ENCODE data around the gene MYO3B. TPM values are rescaled to one million over a fixed set of nuclear protein-coding genes. Genes with fewer than 3 reads are reported as not detected.

The MYO3B gene
- polyA plus RNA-seq, 1 donor (not counting 4 experiments of a cell fraction or from before 2014, with no cell fraction given): 4.4 TPM

- no peaks in the 10 kb centered on the region for H4K20me1 ChIP-seq (ENCODE audit: control insufficient read depth, extremely low read depth, insufficient read depth, low read length)
- peaks cover 0 to 2% of the 10 kb centered on the region in 2 experiments for H3K36me3 ChIP-seq (ENCODE audit: control insufficient read depth in 2 of 2, extremely low read depth in 1 of 2, insufficient read depth in 2 of 2, low read length in 2 of 2)
- DNase-seq (ENCODE audit: low read depth, low spot score) (no peak), FAIRE-seq (no peak)
- no peaks in the 10 kb centered on the region for H3K79me2 ChIP-seq (ENCODE audit: control insufficient read depth, insufficient read depth, low read length)
- dilution Hi-C loops (cut with MboI; ENCODE audit: extremely low pct_ligation_motif_present, low sequenced_read_pairs): no loop called here
- H3K4me3 ChIP-seq (ENCODE audit: control insufficient read depth in 2 of 3, extremely low read depth in 1 of 3, insufficient read depth in 2 of 3, low read depth in 1 of 3, low read length in 3 of 3): no peak overlapping the region
- no peak overlapping the region for H3K27ac ChIP-seq (ENCODE audit: control insufficient read depth, insufficient read depth, low read length)
- no peak overlapping the region for H3K4me2 ChIP-seq (ENCODE audit: control insufficient read depth, extremely low read depth, insufficient read depth, low read depth, low read length)
- no peaks in the 10 kb centered on the region for H3K4me1 ChIP-seq (ENCODE audit: control insufficient read depth, extremely low read depth, insufficient read depth, low read length)
- H3K27me3 ChIP-seq (ENCODE audit: control insufficient read depth, extremely low read depth, insufficient read depth, low read length): no peaks in the 10 kb centered on the region
- TF ChIP-seq CTCF (optimal IDR thresholded peaks at IDR 0.05 in 1 of 3, IDR thresholded peaks at IDR 0.05 in 1 of 3, conservative IDR thresholded peaks at IDR 0.05 in 1 of 3; ENCODE audit: extremely low read depth in 1 of 3, insufficient read depth in 2 of 3, low read length in 3 of 3) (no peak), EZH2 (IDR thresholded peaks at IDR 0.05; ENCODE audit: low read length) (no peak)
- H2AFZ ChIP-seq (ENCODE audit: control insufficient read depth, low read length): no peak overlapping the region
- H3K9me1 ChIP-seq (ENCODE audit: control insufficient read depth, extremely low read depth, insufficient read depth, low read length): no peaks in the 10 kb centered on the region
- no peak overlapping the region for H3K9ac ChIP-seq (ENCODE audit: control insufficient read depth, extremely low read depth, insufficient read depth, low read length)
- H3K9me3 ChIP-seq (ENCODE audit: control insufficient read depth, low read depth, low read length): no peaks in the 10 kb centered on the region
Measured at GRCh38 chr2:170215021-170215420, 37.1 kb downstream of the MYO3B start.

GRCh38 chr2:170216428-170216827, 38.5 kb downstream of the MYO3B start:
- no peaks in the 10 kb centered on the region for H4K20me1 ChIP-seq (ENCODE audit: control insufficient read depth, extremely low read depth, insufficient read depth, low read length)
- no peaks in the 10 kb centered on the region for H3K79me2 ChIP-seq (ENCODE audit: control insufficient read depth, insufficient read depth, low read length)
- H2AFZ ChIP-seq (ENCODE audit: control insufficient read depth, low read length): no peak overlapping the region
- H3K27ac ChIP-seq (ENCODE audit: control insufficient read depth, insufficient read depth, low read length): no peak overlapping the region
- no peak for DNase-seq (ENCODE audit: low read depth, low spot score)
- H3K4me2 ChIP-seq (ENCODE audit: control insufficient read depth, extremely low read depth, insufficient read depth, low read depth, low read length): no peak overlapping the region
- peaks cover 2% of the 10 kb centered on the region for H3K4me1 ChIP-seq (ENCODE audit: control insufficient read depth, extremely low read depth, insufficient read depth, low read length)
- no peaks in the 10 kb centered on the region for H3K9me3 ChIP-seq (ENCODE audit: control insufficient read depth, low read depth, low read length)
- H3K9me1 ChIP-seq (ENCODE audit: control insufficient read depth, extremely low read depth, insufficient read depth, low read length): no peaks in the 10 kb centered on the region
- H3K4me3 ChIP-seq (ENCODE audit: control insufficient read depth in 2 of 3, extremely low read depth in 1 of 3, insufficient read depth in 2 of 3, low read depth in 1 of 3, low read length in 3 of 3): no peak overlapping the region
- no peak overlapping the region for H3K9ac ChIP-seq (ENCODE audit: control insufficient read depth, extremely low read depth, insufficient read depth, low read length)
- dilution Hi-C loops (cut with MboI; ENCODE audit: extremely low pct_ligation_motif_present, low sequenced_read_pairs): no loop called here
- no peak for TF ChIP-seq EZH2 (IDR thresholded peaks at IDR 0.05; ENCODE audit: low read length)
- no peak for TF ChIP-seq CTCF (optimal IDR thresholded peaks at IDR 0.05 in 1 of 3, IDR thresholded peaks at IDR 0.05 in 1 of 3, conservative IDR thresholded peaks at IDR 0.05 in 1 of 3; ENCODE audit: extremely low read depth in 1 of 3, insufficient read depth in 2 of 3, low read length in 3 of 3)
- H3K27me3 ChIP-seq (ENCODE audit: control insufficient read depth, extremely low read depth, insufficient read depth, low read length): no peaks in the 10 kb centered on the region
- H3K36me3 ChIP-seq (ENCODE audit: control insufficient read depth in 2 of 2, extremely low read depth in 1 of 2, insufficient read depth in 2 of 2, low read length in 2 of 2): peaks cover 0 to 2% of the 10 kb centered on the region in 2 experiments
- no peak for FAIRE-seq
